Measurements from ENCODE around the gene MBTD1.
A peak's percentile ranks its signal among the peaks of the same experiment; 100 is the strongest.
"Not testable (repeated sequence)": the region's sequence is repeated elsewhere in the genome, so short reads cannot be mapped to it uniquely, and the experiment has no call there.

The MBTD1 gene

DNA sequence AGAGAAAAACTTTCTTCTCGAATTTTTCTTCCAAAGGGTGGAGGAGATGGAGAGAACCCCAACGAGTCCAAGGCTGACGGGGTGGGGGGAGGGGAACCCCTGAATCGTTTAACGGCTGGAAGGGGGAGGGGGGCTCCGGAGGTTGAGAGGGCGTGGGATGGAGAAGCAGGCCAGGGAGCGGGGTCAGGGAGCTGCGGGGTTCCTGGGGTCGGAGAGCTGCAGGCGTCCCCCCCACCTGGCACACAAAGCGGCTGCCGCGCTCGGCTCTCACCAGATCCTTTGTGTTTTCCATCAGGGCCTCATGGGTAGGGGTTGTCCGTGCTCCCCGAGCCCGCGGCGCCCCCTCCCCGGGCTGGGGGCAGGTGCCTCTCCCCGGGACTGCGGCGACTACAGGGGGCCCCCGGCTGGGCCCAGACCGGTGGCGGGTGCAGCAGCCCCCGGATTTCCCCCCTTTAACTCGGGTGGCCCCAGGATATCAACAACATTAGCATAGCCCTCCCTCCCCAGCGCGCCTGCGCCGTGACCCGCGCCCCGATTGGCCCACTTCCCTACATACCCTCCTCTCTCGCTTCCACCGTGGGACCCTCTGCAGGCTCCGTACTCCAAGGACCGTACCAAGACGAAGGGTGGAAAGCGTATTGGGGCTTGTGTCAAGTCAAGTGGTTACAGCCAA is at the start of gene MBTD1:
Gene MBTD1 (minus strand): TSS at position 486 of the 673 bp plus-strand sequence. CDS start 34,888 bp downstream, outside the sequence.
- Mint-ChIP-seq H3K4me3 (peak within 1 kb of the TSS; percentile 95 to 98 (median 95)), H3K36me3 (ENCODE audit: low read depth) (peaks cover 39% of the 10 kb centered on the region), H3K27me3 (ENCODE audit: low read depth) (no peaks in the 10 kb centered on the region), H3K4me1 (peaks cover 55% of the 10 kb centered on the region), H3K27ac (peak within 1 kb of the TSS; percentile 100), H3K9me3 (no peaks in the 10 kb centered on the region)
- TF ChIP-seq, protein P1, sequence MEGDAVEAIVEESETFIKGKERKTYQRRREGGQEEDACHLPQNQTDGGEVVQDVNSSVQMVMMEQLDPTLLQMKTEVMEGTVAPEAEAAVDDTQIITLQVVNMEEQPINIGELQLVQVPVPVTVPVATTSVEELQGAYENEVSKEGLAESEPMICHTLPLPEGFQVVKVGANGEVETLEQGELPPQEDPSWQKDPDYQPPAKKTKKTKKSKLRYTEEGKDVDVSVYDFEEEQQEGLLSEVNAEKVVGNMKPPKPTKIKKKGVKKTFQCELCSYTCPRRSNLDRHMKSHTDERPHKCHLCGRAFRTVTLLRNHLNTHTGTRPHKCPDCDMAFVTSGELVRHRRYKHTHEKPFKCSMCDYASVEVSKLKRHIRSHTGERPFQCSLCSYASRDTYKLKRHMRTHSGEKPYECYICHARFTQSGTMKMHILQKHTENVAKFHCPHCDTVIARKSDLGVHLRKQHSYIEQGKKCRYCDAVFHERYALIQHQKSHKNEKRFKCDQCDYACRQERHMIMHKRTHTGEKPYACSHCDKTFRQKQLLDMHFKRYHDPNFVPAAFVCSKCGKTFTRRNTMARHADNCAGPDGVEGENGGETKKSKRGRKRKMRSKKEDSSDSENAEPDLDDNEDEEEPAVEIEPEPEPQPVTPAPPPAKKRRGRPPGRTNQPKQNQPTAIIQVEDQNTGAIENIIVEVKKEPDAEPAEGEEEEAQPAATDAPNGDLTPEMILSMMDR (IDR thresholded peaks at IDR 0.05; ENCODE audit: unreplicated experiment in 3 of 3), result no peak

GRCh38 chr17:51305182-51305581 is 45.3 kb upstream of the MBTD1 start:
- H3K4me3 Mint-ChIP-seq, result no peak overlapping the region
- H3K27me3 Mint-ChIP-seq (ENCODE audit: low read depth), result peaks cover 5% of the 10 kb centered on the region
- peaks cover 17% of the 10 kb centered on the region for H3K36me3 Mint-ChIP-seq (ENCODE audit: low read depth)
- TF ChIP-seq, protein P1 (IDR thresholded peaks at IDR 0.05; ENCODE audit: unreplicated experiment in 3 of 3), result no peak
- peaks cover 36% of the 10 kb centered on the region for H3K9me3 Mint-ChIP-seq
- no peak overlapping the region for H3K27ac Mint-ChIP-seq
- H3K4me1 Mint-ChIP-seq, result no peaks in the 10 kb centered on the region

DNA sequence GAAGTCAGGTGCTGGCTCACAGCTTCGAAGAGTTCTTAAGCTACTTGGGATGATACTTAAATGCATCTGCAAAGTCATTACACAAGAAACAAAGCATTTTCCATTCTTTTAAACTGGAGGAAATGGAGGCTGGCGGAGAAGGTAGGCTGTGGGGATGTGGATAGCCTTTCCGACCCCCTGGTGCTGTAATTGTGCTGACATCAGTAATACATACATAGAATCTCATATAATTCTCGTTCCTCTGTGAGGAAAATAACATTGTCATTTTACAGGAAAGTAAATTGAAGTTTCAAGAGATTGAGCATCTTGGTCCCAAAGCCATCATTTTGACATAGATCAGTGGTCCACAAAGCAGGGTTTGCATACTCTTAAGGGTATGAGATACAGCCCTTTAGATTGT is 40.0 kb upstream of the MBTD1 start:
- H3K9me3 Mint-ChIP-seq, result peaks cover 6% of the 10 kb centered on the region
- H3K36me3 Mint-ChIP-seq (ENCODE audit: low read depth), result peaks cover 39% of the 10 kb centered on the region
- H3K4me1 Mint-ChIP-seq, result peaks cover 23% of the 10 kb centered on the region
- H3K4me3 Mint-ChIP-seq, result no peak overlapping the region
- peaks cover 5% of the 10 kb centered on the region for H3K27me3 Mint-ChIP-seq (ENCODE audit: low read depth)
- no peak overlapping the region for H3K27ac Mint-ChIP-seq
- TF ChIP-seq, protein P1 (IDR thresholded peaks at IDR 0.05; ENCODE audit: unreplicated experiment in 3 of 3), result no peak

GRCh38 chr17:51298508-51299371 is 38.9 kb upstream of the MBTD1 start:
- Mint-ChIP-seq H3K36me3 (ENCODE audit: low read depth) (peaks cover 45% of the 10 kb centered on the region), H3K27me3 (ENCODE audit: low read depth) (peaks cover 5% of the 10 kb centered on the region), H3K27ac (peak overlapping the region; percentile 10 to 35 (median 34)), H3K4me1 (peaks cover 23% of the 10 kb centered on the region), H3K4me3 (no peak overlapping the region), H3K9me3 (peaks cover 2% of the 10 kb centered on the region)
- TF ChIP-seq, protein P1 (IDR thresholded peaks at IDR 0.05; ENCODE audit: unreplicated experiment in 3 of 3), result peak; percentile 78 to 80 (median 79)

DNA sequence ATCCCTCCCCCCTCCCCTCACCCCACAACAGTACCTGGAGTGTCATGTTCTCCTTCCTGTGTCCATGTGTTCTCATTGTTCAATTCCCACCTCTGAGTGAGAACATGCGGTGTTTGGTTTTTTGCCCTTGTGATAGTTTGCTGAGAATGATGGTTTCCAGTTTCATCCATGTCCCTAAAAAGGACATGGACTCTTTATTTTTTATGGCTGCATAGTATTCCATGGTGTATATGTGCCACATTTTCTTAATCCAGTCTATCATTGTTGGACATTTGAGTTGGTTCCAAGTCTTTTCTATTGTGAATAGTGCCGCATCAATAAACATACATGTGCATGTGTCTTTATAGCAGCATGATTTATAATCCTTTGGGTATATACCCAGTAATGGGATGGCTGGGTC is 34.5 kb upstream of the MBTD1 start:
- not testable (repeated sequence) for H3K27ac Mint-ChIP-seq; H3K9me3 Mint-ChIP-seq; H3K4me3 Mint-ChIP-seq; H3K27me3 Mint-ChIP-seq (ENCODE audit: low read depth)
- peaks cover 69% of the 10 kb centered on the region for H3K36me3 Mint-ChIP-seq (ENCODE audit: low read depth)
- H3K4me1 Mint-ChIP-seq, result peaks cover 35% of the 10 kb centered on the region

GRCh38 chr17:51289696-51290111 is 29.9 kb upstream of the MBTD1 start:
- Mint-ChIP-seq H3K4me1 (peaks cover 12% of the 10 kb centered on the region), H3K4me3 (no peak overlapping the region), H3K27ac (peak overlapping the region in 2 of 3 experiments; percentile 54 to 74), H3K27me3 (ENCODE audit: low read depth) (no peaks in the 10 kb centered on the region), H3K9me3 (no peaks in the 10 kb centered on the region), H3K36me3 (ENCODE audit: low read depth) (peaks cover 75% of the 10 kb centered on the region)
- TF ChIP-seq, protein P1 (IDR thresholded peaks at IDR 0.05; ENCODE audit: unreplicated experiment in 3 of 3), result no peak
